GM19238 (cell line): ENCODE data around the gene LIMS1.

ENCODE experiments used
- DNase-seq: peaks from one replicate; pipeline ENCODE4 v3.0.0; 2011; ENCODE audit warnings: low spot score; ENCODE audit not compliant: insufficient read length

LIMS1 gene

GRCh38 chr2:108614043-108614545, 79.8 kb downstream of the LIMS1 start:
- DNase-seq = no peak

GRCh38 chr2:108614659-108615058, 80.4 kb downstream of the LIMS1 start:
- DNase-seq = no peak

- no peak for DNase-seq
These were observed 81.3 kb downstream of the LIMS1 start for GRCh38 chr2:108615480-108616090.

- no peak for DNase-seq
These were observed 82.0 kb downstream of the LIMS1 start for GRCh38 chr2:108616318-108616717.

GRCh38 chr2:108616751-108617161, 82.5 kb downstream of the LIMS1 start:
- DNase-seq = no peak

- DNase-seq = no peak
These were observed 83.3 kb downstream of the LIMS1 start for GRCh38 chr2:108617617-108618016.

GRCh38 chr2:108619925-108620620, 85.8 kb downstream of the LIMS1 start:
- no peak for DNase-seq

GRCh38 chr2:108620656-108621055, 86.4 kb downstream of the LIMS1 start:
- no peak for DNase-seq

GRCh38 chr2:108621087-108621559, 86.9 kb downstream of the LIMS1 start:
- DNase-seq = no peak

GRCh38 chr2:108621687-108622681, 87.7 kb downstream of the LIMS1 start:
- DNase-seq = no peak

- DNase-seq = no peak
These were observed 89.3 kb downstream of the LIMS1 start for GRCh38 chr2:108623616-108624015.

GRCh38 chr2:108625186-108625827, 91.0 kb downstream of the LIMS1 start:
- no peak for DNase-seq

GRCh38 chr2:108625828-108626195, 91.5 kb downstream of the LIMS1 start:
- DNase-seq = no peak

- no peak for DNase-seq
These were observed 92.7 kb downstream of the LIMS1 start for GRCh38 chr2:108626995-108627394.

- no peak for DNase-seq
These were observed 93.8 kb downstream of the LIMS1 start for GRCh38 chr2:108627911-108628567.

- no peak for DNase-seq
These were observed 94.7 kb downstream of the LIMS1 start for GRCh38 chr2:108628936-108629335.

GRCh38 chr2:108629417-108629816, 95.1 kb downstream of the LIMS1 start:
- DNase-seq = no peak

- DNase-seq = no peak
These were observed 96.5 kb downstream of the LIMS1 start for GRCh38 chr2:108630567-108631405.

GRCh38 chr2:108632332-108633160, 98.3 kb downstream of the LIMS1 start:
- DNase-seq = no peak
